IPS DF 4.7 (cell line): ENCODE data around the gene CLCN6.

ENCODE experiments used
- DNase-seq: peaks from one replicate; pipeline ENCODE4 v3.0.0-alpha.2; 2013; ENCODE audit warnings: low spot score; ENCODE audit errors: extremely low read depth

The CLCN6 gene

DNA sequence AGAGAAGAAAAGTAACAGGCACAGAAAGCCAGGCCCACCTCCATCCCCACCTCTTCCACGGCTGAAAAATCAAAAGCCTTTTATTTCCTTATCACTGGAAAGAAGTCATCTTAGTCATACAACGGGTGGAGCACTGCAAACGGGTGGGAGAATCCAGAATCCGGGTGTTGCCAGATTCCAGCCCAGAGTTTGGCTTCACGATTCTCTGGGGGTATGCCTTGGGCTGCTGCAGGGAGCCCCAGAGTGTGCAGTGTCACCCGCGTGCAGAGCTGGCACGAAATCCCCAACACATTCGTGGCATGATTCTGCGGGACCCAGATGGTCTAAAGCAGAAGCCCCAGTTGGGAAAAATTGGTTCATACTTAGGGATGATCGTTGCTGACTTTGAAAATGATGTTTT is 44.2 kb downstream of the CLCN6 start:
- no peak for DNase-seq

DNA sequence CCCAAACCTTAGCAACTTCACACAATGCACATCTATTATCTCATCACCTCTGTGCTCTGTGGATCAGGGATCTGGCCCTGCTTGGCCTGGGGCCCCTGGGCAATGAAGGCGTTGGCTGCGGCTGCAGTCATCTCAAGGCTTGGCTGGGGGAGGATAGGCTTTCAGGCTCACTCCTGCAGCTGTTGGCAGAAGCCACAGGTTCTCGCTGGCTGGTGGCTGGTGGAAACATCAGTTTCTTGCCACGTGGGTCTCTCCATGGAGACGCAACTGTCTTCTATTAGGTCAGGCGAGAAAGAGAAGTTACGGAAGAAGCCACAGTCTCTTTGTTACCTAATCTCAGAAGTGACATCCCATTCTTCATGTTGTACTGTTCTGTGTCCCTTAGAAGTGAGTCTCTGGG is 45.2 kb downstream of the CLCN6 start:
- DNase-seq: no peak

DNA sequence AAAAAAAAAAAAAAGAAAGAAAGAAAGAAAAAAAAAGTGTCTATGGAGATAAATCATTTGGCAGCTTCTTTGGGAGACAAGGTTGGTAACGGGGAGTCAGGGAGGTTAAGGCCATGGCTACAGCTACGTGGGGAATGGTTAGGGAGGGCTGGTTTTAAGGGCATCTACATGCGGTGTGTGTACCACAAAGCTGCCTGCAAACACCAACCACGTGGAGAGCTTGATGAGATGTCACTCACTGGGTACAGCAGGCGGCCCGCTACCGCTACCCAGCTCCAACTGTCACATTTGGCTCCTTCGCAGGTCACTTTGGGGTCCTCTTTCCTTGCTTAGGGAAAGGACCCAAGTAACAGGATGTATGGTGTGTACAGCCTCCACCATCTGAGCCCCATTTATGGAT is 48.5 kb downstream of the CLCN6 start:
- no peak for DNase-seq

DNA sequence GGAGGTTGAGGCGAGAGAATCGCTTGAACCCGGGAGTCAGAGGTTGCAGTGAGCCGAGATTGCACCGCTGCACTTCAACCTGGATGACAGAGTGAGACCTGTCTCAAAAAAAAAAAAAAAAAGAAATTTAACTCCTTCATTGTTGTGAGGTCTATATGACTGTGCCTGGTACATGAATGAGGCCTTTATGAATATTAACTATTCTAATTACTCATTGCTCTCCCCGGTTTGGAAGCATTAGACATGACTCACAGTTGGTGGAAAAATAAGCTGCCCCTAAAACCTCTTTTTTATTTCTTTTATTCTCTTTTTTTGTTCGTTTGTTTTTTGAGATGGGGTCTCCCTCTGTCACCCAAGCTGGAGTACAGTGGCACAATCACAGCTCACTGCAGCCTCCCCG is 49.4 kb downstream of the CLCN6 start:
- no peak for DNase-seq

DNA sequence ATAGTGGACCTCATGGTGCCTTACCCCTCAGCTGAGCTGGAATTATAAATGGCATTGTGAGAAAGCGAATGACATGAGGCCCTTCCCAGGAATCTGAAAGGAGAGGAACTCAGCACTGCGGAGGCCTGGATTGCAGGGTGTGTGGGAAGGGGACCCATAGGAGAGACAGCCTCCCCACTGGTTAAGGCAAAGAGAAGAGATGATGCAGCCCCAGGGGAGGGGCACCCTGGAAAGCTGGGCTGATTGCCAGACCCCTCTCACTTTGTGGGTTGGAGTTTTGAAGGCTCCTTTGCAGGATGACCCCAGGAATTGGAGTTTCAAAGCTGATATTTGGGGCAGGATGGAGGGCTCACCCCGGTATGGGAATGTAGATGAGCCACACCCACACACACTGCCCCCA is 50.7 kb downstream of the CLCN6 start:
- DNase-seq: no peak

DNA sequence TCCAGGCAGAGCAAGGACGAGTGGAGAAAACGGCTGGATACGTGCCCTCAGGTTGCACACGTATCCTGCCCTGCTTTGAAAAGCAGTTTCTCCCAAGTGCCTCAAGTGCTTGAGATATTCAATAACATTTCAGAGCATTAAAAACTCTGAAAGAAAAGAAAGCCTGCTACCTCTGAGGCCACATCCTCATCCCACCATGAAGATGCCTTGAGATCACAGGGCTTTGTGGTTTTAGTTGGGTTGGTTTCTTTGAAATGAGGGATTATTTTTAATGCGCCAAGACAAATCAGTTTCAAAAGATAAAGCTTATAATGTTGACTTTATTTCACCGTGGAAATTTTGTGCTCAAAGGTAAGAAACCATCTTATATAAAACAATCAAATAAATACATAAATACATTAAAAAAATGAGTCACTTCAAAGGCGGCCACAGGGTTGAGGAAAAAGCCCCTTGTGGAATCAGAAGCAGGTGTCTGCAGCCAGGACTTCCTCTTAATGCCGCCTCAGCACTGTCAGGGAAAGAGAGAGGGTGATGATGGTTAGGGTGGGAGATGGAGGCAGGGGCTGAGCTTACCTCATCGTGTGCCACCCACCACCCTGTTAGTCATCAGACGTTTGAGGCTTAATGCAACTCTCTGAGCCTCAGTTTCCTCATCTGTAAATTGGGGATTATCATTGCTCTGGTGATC is 51.3 kb downstream of the CLCN6 start:
- DNase-seq: no peak

DNA sequence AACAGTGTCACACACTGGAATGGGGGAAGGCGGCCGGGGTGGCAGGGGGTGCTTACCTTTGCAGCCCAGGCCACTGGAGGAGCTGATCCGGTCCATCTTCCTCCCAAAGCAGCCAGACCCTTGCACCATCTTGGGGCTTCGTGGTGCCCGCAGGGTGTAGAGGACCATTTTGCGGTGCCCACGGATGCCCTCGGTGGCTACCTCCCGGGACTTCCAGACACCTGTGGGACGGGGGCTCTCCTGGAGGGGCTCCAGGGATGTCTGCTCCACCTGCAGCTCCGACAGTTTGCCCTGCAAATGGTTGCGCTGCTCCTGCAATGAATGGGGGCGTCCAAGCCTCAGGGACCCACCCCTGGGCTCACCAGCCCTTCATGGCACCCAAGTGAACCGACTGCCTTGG is 52.2 kb downstream of the CLCN6 start:
- no peak for DNase-seq

DNA sequence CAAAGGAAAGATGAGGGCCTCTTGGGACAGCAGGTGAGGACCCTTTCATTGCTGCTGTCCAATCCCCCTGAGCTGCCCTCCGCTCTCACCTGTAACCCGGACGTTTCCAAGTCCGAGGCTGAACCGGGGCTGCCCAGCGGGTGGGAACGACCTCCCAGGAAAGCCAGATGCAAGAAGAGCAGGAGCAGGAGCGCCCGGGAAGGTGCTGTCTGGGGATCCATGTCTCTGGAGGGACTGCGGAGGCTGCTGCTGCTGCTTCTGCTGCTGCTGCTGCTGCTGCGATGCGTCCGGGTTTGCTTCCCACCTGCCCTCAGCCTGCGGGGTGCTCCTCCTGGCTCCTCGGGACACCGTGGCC is 52.6 kb downstream of the CLCN6 start, which contains the start of gene NPPB:
NPPB (minus strand) TSS at position 333 of the 355 bp plus-strand sequence; CDS start at position 221, 112 bp downstream.
- no peak for DNase-seq

DNA sequence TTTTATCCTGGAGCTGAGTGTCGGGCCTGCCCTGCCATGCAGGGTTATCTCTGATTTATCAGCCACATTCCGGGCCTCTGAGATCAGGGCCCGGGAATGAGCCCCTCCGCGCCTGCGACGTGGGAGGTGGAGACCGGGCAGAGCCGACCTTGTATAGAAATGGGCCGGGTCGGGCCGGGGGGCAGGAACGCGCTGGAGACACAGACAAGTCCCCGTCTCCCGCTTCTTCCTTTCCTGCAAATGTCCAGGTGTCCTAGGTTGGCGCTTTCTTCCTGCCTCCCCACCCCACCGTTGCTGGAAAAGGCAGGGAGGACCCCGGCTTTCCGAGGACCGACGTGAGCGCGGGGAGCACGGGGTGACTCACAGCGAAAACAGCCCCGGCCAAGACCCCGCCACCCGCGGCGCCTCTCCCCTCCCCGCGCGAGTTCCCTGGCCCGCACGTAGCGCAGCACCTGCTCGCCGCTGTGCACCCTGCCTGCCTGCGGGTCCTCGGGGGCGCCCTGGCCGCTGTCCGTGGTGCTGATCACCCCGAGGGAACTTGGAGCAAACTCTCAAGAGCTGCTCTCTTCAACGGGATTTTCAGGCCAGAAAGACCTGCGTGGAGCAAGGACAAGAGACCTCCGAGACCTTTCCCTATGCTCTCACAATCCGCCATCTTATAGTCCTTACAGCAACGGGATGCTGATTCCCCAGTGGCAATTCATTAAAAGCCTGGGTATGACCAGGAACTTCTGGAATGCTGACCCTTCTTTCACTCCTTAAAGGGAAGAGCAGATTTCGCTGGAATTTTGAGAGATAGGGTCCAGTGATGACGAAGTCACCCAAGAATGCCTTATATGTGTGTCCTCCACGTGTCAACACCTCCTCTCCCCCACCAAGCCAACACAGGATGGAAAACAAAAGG is 53.2 kb downstream of the CLCN6 start:
- no peak for DNase-seq

DNA sequence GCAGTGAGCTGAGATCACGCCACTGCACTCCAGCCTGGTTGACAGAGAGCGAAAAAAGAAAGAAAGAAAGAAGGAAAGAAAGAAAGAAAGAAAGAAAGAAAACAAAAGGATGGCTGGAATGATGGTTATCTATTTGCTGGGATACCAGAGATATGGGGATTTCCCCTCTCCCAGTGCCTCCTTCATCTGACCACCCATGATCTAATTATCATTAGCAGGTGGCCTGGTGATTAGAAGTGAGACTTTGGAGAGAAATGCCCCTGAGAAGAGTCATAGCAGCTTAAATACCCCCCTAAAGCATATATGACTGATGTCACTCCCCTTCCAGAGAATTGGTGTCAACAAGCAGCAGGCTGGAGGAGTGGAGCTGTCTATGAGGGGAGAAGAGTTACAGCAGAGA is 54.1 kb downstream of the CLCN6 start:
- no peak for DNase-seq

DNA sequence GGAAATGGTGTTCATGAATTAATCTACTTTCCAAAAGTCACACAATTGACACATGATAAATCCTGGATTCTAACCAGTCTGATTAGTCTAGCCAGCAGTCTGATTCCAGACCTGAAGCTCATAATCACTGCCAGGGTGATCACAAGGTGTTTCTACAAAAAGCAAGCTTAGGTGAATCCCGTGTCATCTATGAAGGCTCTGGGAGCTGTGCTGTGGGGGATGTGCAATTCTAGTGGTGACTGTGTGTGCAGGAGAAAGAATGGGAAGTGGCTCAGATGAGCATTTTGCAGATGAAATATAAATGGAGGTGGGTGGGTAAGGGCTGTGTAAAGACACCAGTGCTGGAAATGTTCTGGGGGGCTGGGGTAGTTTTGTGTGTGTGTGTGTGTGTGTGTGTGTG is 54.6 kb downstream of the CLCN6 start:
- DNase-seq: no peak

DNA sequence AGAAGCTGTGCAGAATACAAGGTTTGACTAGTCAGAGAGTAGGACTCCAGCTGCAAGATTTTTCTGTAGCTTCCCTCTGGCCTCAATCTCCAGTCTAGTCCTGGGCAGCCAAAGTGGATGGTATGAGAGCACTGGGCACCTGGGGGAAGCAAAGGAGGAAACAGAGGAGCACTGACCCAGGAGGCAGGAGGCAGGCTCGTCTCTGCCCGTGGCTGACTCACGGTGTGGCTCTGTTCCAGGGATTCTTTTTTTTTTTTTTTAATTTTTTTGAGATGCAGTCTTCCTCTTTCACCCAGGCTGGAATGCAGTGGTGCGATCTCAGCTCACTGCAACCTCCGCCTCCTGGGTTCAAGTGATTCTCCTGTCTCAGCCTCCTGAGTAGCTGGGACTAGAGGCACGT is 56.9 kb downstream of the CLCN6 start:
- no peak for DNase-seq

DNA sequence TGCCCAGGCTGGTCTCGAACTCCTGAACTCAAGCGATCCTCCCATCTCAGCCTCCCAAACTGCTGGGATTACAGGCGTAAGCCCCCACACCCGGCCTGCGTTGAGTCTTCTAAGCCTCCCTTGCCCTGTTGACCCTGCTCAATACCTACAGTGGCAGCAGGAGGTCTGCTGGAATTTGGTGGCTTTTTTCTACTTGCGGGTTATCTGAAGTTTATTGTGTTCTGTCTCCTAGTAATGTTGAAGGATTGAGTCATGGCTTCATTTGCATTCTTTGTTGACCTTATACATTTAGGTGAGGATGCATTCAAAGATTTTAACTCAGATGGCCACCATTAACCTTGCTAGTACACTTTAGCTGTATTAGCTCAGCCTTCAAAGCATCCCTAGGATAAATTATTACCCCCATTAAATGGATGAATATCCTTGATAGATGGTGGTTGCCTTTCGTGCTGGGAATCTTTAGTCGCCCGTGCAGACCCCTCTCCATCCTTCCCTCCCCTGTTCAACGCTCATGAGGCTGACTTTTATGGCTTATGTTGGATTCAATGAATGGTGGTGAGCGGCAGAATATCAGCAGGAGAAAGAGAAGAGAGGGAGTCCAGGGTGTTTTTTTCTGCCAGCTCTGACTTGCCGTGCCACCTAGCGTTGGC is 62.5 kb downstream of the CLCN6 start:
- no peak for DNase-seq

DNA sequence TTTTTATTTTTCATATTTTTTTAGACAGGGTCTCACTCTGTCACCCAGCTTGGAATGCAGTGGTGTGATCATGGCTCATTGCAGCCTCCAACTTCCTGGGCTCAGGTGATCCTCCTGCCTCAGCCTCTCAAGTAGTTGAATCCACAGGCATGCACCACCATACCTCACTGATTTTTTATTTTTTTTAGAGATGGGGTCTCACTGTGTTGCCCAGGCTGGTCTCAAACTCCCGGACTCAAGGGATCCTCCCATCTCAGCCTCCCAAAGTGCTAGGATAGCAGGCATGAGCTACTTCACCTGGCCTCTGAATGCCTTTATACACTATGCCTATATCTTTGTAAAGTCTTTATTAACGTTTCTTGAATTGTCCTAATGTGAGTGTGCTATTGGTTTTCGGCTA is 63.1 kb downstream of the CLCN6 start:
- no peak for DNase-seq

DNA sequence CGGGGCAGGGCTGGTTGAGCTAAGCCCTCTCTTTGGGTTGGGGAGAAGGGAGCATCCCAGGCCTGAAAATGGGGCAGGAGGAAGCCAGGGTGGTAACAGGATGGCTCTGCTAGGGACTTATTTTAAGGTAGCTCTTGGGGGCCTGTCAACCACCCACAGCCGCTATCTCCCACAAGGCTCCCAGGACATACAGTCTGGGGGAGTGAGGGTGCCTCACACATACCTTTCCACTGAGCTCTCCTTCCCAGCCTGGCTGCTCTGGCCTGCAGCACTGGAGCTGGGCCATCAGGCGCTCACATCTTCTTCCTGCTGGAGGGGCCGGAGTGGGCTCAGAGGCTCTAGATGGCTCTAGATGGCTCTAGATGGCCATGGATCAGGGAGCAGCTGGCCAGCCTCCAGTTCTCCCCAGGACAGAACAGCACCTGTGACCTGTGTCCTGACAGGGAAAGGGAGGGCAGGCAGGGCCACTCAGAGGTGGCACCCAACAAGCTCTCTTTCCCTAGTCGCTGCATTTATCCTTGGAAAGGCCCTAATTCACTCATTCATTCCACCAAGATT is 63.7 kb downstream of the CLCN6 start:
- no peak for DNase-seq

DNA sequence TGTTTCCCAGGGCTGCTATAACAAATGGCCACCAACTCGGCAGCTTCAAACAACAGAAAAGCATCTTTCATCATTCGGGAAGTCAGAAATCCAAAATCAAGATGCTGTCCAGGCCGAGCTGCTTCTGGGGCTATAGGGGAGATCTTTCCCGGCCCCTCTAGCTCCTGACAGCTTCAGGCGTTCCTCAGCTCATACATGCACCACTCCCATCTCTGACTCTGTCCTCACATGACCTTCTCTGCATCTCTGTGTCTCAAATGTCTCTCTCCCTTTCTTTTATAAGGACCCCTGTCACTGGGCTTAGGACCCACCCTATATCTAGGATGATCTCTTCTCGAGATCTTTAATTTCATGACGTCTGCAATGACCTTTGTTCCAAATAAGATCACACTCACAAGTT is 66.6 kb downstream of the CLCN6 start:
- DNase-seq: no peak

DNA sequence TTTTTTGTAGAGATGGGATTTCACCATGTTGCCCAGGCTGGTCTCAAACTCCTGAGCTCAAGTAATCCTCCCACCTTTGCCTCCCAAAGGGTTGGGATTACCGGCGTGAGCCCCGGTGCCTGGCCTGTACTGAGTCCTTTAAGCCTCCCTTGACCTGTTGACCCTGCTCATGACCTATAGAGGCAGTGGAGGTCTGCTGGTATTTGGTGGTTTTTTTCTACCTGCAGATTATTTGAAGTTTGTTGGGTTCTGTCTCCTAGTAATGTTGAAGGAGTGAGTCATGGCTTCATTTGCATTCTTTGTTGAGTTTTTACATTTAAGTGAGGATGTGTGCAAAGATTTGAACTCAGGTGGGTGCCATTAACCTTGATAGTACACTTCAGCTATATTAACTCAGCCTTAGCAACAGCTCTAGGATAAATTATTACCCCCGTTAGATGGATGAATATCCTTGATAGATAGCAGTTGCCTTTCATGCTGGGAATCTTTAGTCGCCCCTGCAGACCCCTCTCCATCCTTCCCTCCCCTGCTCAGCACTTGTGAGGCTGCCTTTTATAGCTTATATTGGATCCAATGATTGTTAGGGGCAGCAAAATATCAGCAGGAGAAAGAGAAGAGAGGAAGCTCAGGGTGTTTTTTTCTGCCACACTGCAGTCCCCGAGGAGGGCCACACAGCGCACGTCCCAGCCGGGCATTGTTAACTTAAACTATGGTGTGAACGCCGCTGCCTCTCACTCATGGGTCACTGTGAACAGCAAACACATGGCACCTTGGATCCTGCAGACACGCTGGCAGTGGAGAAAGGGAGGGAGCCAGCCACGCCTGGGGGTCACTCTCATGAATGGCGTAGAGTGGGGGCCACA is 67.6 kb downstream of the CLCN6 start:
- DNase-seq: no peak

DNA sequence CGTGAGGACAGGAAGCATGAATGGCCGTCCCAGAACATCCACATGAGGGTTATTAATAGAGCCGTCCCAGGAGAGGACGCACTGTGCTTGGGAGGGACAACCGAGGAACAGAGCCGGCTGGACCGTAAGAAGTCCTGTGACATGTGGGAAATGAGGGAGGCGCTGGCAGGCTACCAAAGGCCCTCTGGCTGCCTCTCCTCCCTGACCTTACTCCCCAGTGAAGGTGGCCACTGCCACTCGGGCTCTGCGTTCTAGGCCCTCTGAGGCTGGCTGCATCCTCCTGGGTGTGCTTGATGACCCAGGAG is 68.2 kb downstream of the CLCN6 start:
- DNase-seq: no peak

DNA sequence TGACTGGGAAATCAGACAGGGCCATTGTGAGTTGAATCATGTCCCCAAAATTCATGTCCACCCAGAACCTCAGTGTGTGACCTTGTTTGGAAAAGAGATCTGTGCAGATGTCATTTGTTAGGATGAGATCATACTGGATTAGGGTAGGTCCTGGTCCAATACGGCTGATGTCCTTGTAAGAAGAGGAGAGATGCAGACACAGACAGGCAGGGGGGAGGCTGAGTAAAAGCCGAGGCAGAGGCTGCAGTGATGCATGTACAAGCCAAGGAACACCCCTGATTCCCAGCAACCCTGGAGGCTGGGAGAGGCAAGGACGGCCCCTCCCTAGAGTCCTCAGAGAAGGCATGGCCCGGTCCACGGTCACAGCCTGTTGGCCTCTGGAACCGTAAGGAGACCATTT is 68.6 kb downstream of the CLCN6 start:
- DNase-seq: no peak

DNA sequence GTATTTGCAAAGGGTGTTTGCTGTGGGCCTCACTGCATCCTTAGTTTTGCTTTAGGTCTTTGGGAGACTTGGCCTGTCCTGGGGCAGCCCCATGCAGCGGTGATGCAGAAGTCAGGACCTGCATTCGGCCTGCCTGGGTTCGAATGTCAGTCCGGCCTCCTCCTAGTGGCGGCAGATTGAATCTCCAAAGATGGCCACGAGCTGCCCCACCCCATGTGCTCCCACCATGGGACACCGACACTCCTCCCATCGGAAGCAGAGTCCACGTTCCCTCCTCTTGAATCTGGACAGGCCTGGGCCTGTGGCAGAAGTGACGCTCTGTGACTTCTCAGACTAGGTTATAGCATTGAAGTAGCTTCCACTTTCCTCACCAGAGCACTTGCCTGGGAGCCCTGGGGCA is 69.1 kb downstream of the CLCN6 start:
- no peak for DNase-seq

DNA sequence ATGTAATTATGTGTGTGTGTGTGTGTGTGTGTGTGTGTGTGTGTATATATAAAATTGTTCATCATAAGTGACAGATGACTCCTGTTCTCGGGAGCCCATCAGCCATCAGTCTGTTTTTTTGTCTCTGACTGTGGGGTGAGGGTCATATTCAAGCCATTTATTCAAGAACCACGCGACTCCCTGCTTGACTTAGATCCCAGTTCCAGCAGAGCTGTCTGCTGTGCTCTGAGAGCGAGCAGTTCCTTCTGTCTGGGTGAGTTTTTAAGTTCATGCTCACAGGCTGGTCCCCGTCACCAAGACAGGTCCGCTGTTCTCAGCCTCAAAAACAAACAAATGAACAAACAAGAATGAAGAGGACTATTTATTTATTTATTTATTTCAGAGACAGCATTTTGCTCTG is 71.1 kb downstream of the CLCN6 start:
- no peak for DNase-seq
